Spleen (tissue), 7 donors: ENCODE results near the gene IGSF21.

Source experiments
- CTCF ChIP-seq, 11 experiments: fragments of 200-600 bp in 7 of 11; fragments of 450-650 bp in 4 of 11; sonication (generic) in 4 of 11; IDR thresholded peaks in 8 of 11; conservative IDR thresholded peaks in 3 of 11; 1 replicate in 7 of 11; 2 replicates in 4 of 11; pipeline versions ENCODE4 v1.4.0 to v1.8.0; 2016 to 2021; ENCODE audit warnings: antibody characterized with exemption in 11 of 11, inconsistent platforms in 4 of 11, mild to moderate bottlenecking in 1 of 11
- POLR2A ChIP-seq, 3 donors: fragments of 450-650 bp; IDR thresholded peaks; one replicate each; pipeline ENCODE4 v1.5.1; 2017; ENCODE audit warnings: antibody characterized with exemption in 3 of 3, mild to moderate bottlenecking in 1 of 3
- donor health status: DM: no; HTN: no; CAD: no; lungs with moderate emphysema.
- donor health status: DM: no; HTN: no; CAD: no.
- donor health status: DM: no; HTN: no; CAD: no.

DNA sequence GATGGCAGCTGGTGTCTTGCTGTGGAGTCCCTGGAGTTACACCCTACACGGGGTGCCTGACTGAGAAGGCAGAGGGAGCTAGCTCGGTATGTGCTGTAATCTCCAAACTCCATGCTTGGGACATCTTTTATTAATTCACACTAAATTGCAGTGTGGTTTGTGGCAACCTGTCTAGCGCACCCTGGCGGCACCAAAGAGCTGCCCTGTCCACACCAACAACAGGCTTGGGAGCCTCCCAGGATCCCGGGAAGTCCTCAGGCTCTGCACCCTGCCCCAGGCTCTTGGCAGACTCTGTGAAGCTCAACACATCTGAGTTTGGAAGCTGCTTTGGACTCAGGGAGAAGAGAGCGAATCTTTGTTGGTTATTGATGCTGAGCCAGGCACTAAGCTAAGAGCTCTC, 138.9 kb downstream of the IGSF21 start:
- TF ChIP-seq CTCF (IDR thresholded peaks at IDR 0.05 in 8 of 11, conservative IDR thresholded peaks at IDR 0.05 in 3 of 11) = no peak
- no peak for TF ChIP-seq POLR2A (IDR thresholded peaks at IDR 0.05)
